ENCODE data around the gene FAM227B.
"Not testable (repeated sequence)": the region's sequence is repeated elsewhere in the genome, so short reads cannot be mapped to it uniquely, and the experiment has no call there.

FAM227B gene

GRCh38 chr15:49573421-49573820 lies 47.2 kb downstream of the FAM227B start:
- peaks cover 18 to 27% of the 10 kb centered on the region in 2 donors for H3K9me3 Mint-ChIP-seq

GRCh38 chr15:49570672-49571071 lies 49.9 kb downstream of the FAM227B start:
- Mint-ChIP-seq H3K27ac (no peak overlapping the region), H3K9me3 (peaks cover 18 to 27% of the 10 kb centered on the region in 2 donors), H3K4me1 (no peaks in the 10 kb centered on the region), H3K36me3 (peaks cover 18 to 24% of the 10 kb centered on the region in 2 donors), H3K27me3 (no peaks in the 10 kb centered on the region), H3K4me3 (no peak overlapping the region)
- ATAC-seq (replicated peaks) = no peak
- DNase-seq = no peak

More at GRCh38 chr15:49573421-49573820, 47.2 kb downstream of the FAM227B start:
- Mint-ChIP-seq H3K27ac (no peak overlapping the region), H3K4me1 (no peaks in the 10 kb centered on the region), H3K36me3 (peaks cover 21 to 29% of the 10 kb centered on the region in 2 donors), H3K4me3 (no peak overlapping the region), H3K27me3 (no peaks in the 10 kb centered on the region)
- DNase-seq = no peak
- ATAC-seq (replicated peaks) = no peak

GRCh38 chr15:49570174-49570573 lies 50.4 kb downstream of the FAM227B start:
- ATAC-seq (replicated peaks) (no peak), DNase-seq (no peak)
- no peak overlapping the region for H3K4me3 Mint-ChIP-seq
- no peaks in the 10 kb centered on the region for H3K27me3 Mint-ChIP-seq
- H3K36me3 Mint-ChIP-seq = peaks cover 18 to 24% of the 10 kb centered on the region in 2 donors
- H3K4me1 Mint-ChIP-seq = no peaks in the 10 kb centered on the region
- no peak overlapping the region for H3K27ac Mint-ChIP-seq
- peaks cover 18 to 27% of the 10 kb centered on the region in 2 donors for H3K9me3 Mint-ChIP-seq

GRCh38 chr15:49560045-49560444 lies 60.6 kb downstream of the FAM227B start:
- no peak for DNase-seq
- H3K4me3 Mint-ChIP-seq = no peak overlapping the region
- no peaks in the 10 kb centered on the region for H3K4me1 Mint-ChIP-seq
- H3K36me3 Mint-ChIP-seq = peaks cover 7 to 23% of the 10 kb centered on the region in 2 donors
- H3K27me3 Mint-ChIP-seq = peaks cover 0 to 5% of the 10 kb centered on the region in 2 donors
- H3K9me3 Mint-ChIP-seq = peaks cover 42 to 55% of the 10 kb centered on the region in 2 donors
- ATAC-seq (replicated peaks) = no peak
- H3K27ac Mint-ChIP-seq = no peak overlapping the region

- no peak overlapping the region for H3K27ac Mint-ChIP-seq
- DNase-seq = no peak
- no peaks in the 10 kb centered on the region for H3K4me1 Mint-ChIP-seq
- H3K4me3 Mint-ChIP-seq = no peak overlapping the region
- H3K36me3 Mint-ChIP-seq = peaks cover 7 to 28% of the 10 kb centered on the region in 2 donors
- ATAC-seq (replicated peaks) = no peak
- H3K27me3 Mint-ChIP-seq = peaks cover 0 to 5% of the 10 kb centered on the region in 2 donors
- H3K9me3 Mint-ChIP-seq = peaks cover 46 to 55% of the 10 kb centered on the region in 2 donors
Measured at GRCh38 chr15:49558929-49559328, 61.7 kb downstream of the FAM227B start.

GRCh38 chr15:49556437-49556836 lies 64.2 kb downstream of the FAM227B start:
- ATAC-seq (replicated peaks) (no peak), DNase-seq (no peak)
- Mint-ChIP-seq H3K36me3 (peaks cover 7 to 12% of the 10 kb centered on the region in 2 donors), H3K4me1 (no peaks in the 10 kb centered on the region), H3K27me3 (peaks cover 0 to 5% of the 10 kb centered on the region in 2 donors), H3K9me3 (peaks cover 38 to 50% of the 10 kb centered on the region in 2 donors), H3K4me3 (no peak overlapping the region), H3K27ac (no peak overlapping the region)

- H3K4me1 Mint-ChIP-seq; H3K27me3 Mint-ChIP-seq; ATAC-seq (replicated peaks); H3K4me3 Mint-ChIP-seq; H3K27ac Mint-ChIP-seq; H3K36me3 Mint-ChIP-seq; DNase-seq: not testable (repeated sequence)
- peaks cover 16 to 24% of the 10 kb centered on the region in 2 donors for H3K9me3 Mint-ChIP-seq
Measured at GRCh38 chr15:49550342-49550741, 70.3 kb downstream of the FAM227B start.

- Mint-ChIP-seq H3K4me1 (no peaks in the 10 kb centered on the region), H3K27me3 (no peaks in the 10 kb centered on the region), H3K36me3 (peaks cover 0 to 4% of the 10 kb centered on the region in 2 donors), H3K4me3 (no peak overlapping the region), H3K27ac (no peak overlapping the region), H3K9me3 (peaks cover 23 to 25% of the 10 kb centered on the region in 2 donors)
- no peak for ATAC-seq (replicated peaks)
- no peak for DNase-seq
Measured at GRCh38 chr15:49538520-49538919, 82.1 kb downstream of the FAM227B start.

- Mint-ChIP-seq H3K36me3 (peaks cover 3 to 4% of the 10 kb centered on the region in 2 donors), H3K27ac (no peak overlapping the region), H3K27me3 (peaks cover 6 to 8% of the 10 kb centered on the region in 2 donors), H3K9me3 (peaks cover 17 to 26% of the 10 kb centered on the region in 2 donors), H3K4me3 (no peak overlapping the region), H3K4me1 (no peaks in the 10 kb centered on the region)
- ATAC-seq (replicated peaks) (no peak), DNase-seq (no peak)
Measured at GRCh38 chr15:49530092-49530491, 90.5 kb downstream of the FAM227B start.

- ATAC-seq (replicated peaks) (no peak), DNase-seq (no peak)
- no peaks in the 10 kb centered on the region for H3K4me1 Mint-ChIP-seq
- H3K27me3 Mint-ChIP-seq = peaks cover 11 to 15% of the 10 kb centered on the region in 2 donors
- H3K4me3 Mint-ChIP-seq = no peak overlapping the region
- H3K9me3 Mint-ChIP-seq = peaks cover 12 to 28% of the 10 kb centered on the region in 2 donors
- no peak overlapping the region for H3K27ac Mint-ChIP-seq
- H3K36me3 Mint-ChIP-seq = peaks cover 0 to 7% of the 10 kb centered on the region in 2 donors
Measured at GRCh38 chr15:49528289-49528688, 92.3 kb downstream of the FAM227B start.

- peaks cover 24 to 35% of the 10 kb centered on the region in 2 donors for H3K9me3 Mint-ChIP-seq
- H3K27me3 Mint-ChIP-seq = peaks cover 11 to 15% of the 10 kb centered on the region in 2 donors
- peaks cover 5 to 14% of the 10 kb centered on the region in 2 donors for H3K36me3 Mint-ChIP-seq
- H3K27ac Mint-ChIP-seq = no peak overlapping the region
- no peaks in the 10 kb centered on the region for H3K4me1 Mint-ChIP-seq
- ATAC-seq (replicated peaks) = no peak
- no peak for DNase-seq
- H3K4me3 Mint-ChIP-seq = no peak overlapping the region
Measured at GRCh38 chr15:49521802-49522201, 98.8 kb downstream of the FAM227B start.

- not testable (repeated sequence) for H3K9me3 Mint-ChIP-seq, H3K36me3 Mint-ChIP-seq
Measured at GRCh38 chr15:49512739-49513138, 107.9 kb downstream of the FAM227B start.

GRCh38 chr15:49507261-49507660 lies 113.4 kb downstream of the FAM227B start:
- ATAC-seq (replicated peaks) = no peak
- peaks cover 0 to 3% of the 10 kb centered on the region in 2 donors for H3K27me3 Mint-ChIP-seq
- H3K9me3 Mint-ChIP-seq = peaks cover 3 to 5% of the 10 kb centered on the region in 2 donors
- H3K36me3 Mint-ChIP-seq = no peaks in the 10 kb centered on the region
- no peak overlapping the region for H3K4me3 Mint-ChIP-seq
- DNase-seq = no peak
- H3K27ac Mint-ChIP-seq = no peak overlapping the region
- H3K4me1 Mint-ChIP-seq = no peaks in the 10 kb centered on the region

More at GRCh38 chr15:49512739-49513138, 107.9 kb downstream of the FAM227B start:
- H3K27ac Mint-ChIP-seq; H3K27me3 Mint-ChIP-seq; DNase-seq; ATAC-seq (replicated peaks); H3K4me3 Mint-ChIP-seq; H3K4me1 Mint-ChIP-seq: not testable (repeated sequence)

- no peak overlapping the region for H3K27ac Mint-ChIP-seq
- ATAC-seq (replicated peaks) (no peak), DNase-seq (no peak)
- no peaks in the 10 kb centered on the region for H3K36me3 Mint-ChIP-seq
- H3K9me3 Mint-ChIP-seq = peaks cover 4 to 6% of the 10 kb centered on the region in 2 donors
- no peak overlapping the region for H3K4me3 Mint-ChIP-seq
- H3K27me3 Mint-ChIP-seq = peaks cover 0 to 3% of the 10 kb centered on the region in 2 donors
- no peaks in the 10 kb centered on the region for H3K4me1 Mint-ChIP-seq
Measured at GRCh38 chr15:49506341-49506740, 114.3 kb downstream of the FAM227B start.

GRCh38 chr15:49501586-49501985 lies 119.0 kb downstream of the FAM227B start:
- H3K27ac Mint-ChIP-seq = no peak overlapping the region
- peaks cover 0 to 3% of the 10 kb centered on the region in 2 donors for H3K27me3 Mint-ChIP-seq
- H3K36me3 Mint-ChIP-seq = no peaks in the 10 kb centered on the region
- H3K9me3 Mint-ChIP-seq = peaks cover 10 to 13% of the 10 kb centered on the region in 2 donors
- ATAC-seq (replicated peaks) (no peak), DNase-seq (no peak)
- no peak overlapping the region for H3K4me3 Mint-ChIP-seq
- H3K4me1 Mint-ChIP-seq = no peaks in the 10 kb centered on the region
